Activated T-cell treated with anti-CD3 and anti-CD28 coated beads, Interleukin-2, amount 50 U/mL, for 24 hours (primary cell): ENCODE results near the gene RSPH9.
A peak's percentile ranks its signal among the peaks of the same experiment; 100 is the strongest.
"Not testable (repeated sequence)": the region's sequence is repeated elsewhere in the genome, so short reads cannot be mapped to it uniquely, and the experiment has no call there.

Source experiments
- DNase-seq: peaks from one replicate; pipeline ENCODE4 v3.0.0-alpha.2; 2020
- H3K27ac Mint-ChIP-seq: 2 replicates; pipeline ENCODE4 v1.8.0; 2020; ENCODE audit warnings: mild to moderate bottlenecking, mixed read lengths
- H3K27me3 Mint-ChIP-seq: 2 replicates; pipeline ENCODE4 v1.8.0; 2020; ENCODE audit warnings: mixed read lengths
- H3K36me3 Mint-ChIP-seq: 2 replicates; pipeline ENCODE4 v1.8.0; 2020; ENCODE audit warnings: low read depth, mixed read lengths
- H3K4me1 Mint-ChIP-seq: 2 replicates; pipeline ENCODE4 v1.8.0; 2020; ENCODE audit warnings: low read depth, mixed read lengths
- H3K4me3 Mint-ChIP-seq: 2 replicates; pipeline ENCODE4 v1.8.0; 2020; ENCODE audit warnings: mild to moderate bottlenecking, moderate library complexity, mixed read lengths
- H3K9me3 Mint-ChIP-seq: 2 replicates; pipeline ENCODE4 v1.8.0; 2020; ENCODE audit warnings: mixed read lengths

Gene RSPH9

DNA sequence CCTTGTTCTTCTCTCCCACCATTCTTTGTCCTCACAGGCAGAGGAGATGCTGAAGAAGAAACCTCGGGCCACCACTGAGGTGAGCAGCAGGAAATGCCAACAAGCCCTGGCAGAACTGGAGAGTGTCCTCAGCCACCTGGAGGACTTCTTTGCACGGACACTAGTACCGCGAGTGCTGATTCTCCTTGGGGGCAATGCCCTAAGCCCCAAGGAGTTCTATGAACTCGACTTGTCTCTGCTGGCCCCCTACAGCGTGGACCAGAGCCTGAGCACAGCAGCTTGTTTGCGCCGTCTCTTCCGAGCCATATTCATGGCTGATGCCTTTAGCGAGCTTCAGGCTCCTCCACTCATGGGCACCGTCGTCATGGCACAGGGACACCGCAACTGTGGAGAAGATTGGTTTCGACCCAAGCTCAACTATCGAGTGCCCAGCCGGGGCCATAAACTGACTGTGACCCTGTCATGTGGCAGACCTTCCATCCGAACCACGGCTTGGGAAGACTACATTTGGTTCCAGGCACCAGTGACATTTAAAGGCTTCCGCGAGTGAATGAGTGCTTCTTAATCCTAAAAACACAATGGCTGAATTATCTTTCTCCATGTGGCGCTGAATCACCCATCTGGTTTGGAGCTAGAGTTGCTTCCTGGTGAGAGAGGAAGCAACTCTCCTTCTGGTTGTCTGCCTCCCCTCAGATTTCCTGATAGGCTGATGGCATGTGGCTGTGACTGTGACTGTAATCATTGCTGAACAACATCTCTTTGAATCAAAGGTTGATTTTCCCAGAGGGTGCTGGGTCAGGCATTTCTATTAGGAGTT is 4.6 kb upstream of the RSPH9 start:
- Mint-ChIP-seq H3K36me3 (peaks cover 62% of the 10 kb centered on the region), H3K4me3 (no peak overlapping the region), H3K4me1 (peaks cover 55% of the 10 kb centered on the region), H3K27ac (peak overlapping the region; percentile 50), H3K27me3 (no peaks in the 10 kb centered on the region), H3K9me3 (no peaks in the 10 kb centered on the region)
- no peak for DNase-seq

DNA sequence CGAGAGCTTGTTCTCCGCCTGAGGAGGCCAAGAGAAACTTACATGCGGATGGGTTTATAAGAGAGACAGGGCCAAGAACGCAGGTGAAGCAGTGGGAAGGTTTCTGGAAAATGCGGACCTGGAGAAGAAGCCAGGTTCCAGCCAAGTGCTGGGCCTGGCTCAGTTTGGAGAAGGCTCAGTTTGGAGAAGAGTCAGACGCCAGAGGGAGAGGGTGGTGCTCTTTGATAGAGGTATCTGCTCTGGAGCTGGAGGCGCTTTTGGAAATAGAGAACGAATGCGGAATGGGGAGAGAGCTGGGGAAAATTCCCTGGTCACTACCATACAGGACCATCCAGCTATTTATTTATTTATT is 753 bp downstream of the RSPH9 start:
- Mint-ChIP-seq H3K36me3 (peaks cover 16% of the 10 kb centered on the region), H3K27me3 (no peaks in the 10 kb centered on the region), H3K4me3 (peak overlapping the region; percentile 67), H3K27ac (peak overlapping the region; percentile 67), H3K9me3 (no peaks in the 10 kb centered on the region), H3K4me1 (peaks cover 19% of the 10 kb centered on the region)
- no peak for DNase-seq

DNA sequence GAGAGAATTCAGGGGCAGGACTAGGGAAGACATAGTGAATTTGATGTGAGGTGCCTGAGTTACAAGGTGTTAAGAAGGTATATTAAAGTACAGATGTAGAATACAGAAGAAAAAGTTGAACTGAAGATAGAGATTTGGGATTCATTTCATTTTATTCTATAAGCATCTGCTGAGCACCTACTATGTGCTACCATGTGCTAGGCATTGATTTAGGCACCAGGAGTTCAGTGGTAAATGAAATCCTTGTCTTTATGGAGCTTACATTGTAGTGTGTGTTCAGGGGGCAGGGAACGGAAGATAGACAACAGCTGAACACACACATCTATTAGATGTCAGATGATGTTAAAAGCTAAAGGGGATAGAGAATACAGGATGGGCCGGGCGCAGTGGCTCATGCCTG is 2.8 kb downstream of the RSPH9 start:
- H3K36me3 Mint-ChIP-seq: peaks cover 2% of the 10 kb centered on the region
- no peak overlapping the region for H3K4me3 Mint-ChIP-seq
- no peak overlapping the region for H3K27ac Mint-ChIP-seq
- H3K9me3 Mint-ChIP-seq: no peaks in the 10 kb centered on the region
- no peaks in the 10 kb centered on the region for H3K27me3 Mint-ChIP-seq
- no peak for DNase-seq
- H3K4me1 Mint-ChIP-seq: peaks cover 15% of the 10 kb centered on the region

DNA sequence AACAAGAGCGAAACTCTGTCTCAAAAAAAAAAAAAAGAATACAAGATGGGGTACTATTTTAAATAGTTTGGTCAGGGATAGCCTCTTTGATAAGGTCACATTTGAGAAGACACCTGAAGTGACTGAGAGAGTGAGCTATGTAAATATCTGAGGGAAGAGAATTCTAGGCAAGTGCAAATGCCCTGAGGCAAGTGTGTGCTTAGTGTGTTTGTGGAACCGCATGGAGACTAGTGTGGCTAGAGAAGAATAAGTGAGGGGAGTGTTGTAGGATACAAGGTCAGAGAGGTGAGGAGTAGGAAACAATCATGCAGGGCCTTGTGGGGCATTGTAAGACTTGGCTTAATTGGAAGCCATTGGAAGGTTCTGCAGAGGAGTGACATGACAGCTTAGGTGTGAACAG is 3.4 kb downstream of the RSPH9 start:
- DNase-seq: no peak
- Mint-ChIP-seq H3K4me1 (peaks cover 15% of the 10 kb centered on the region), H3K4me3 (no peak overlapping the region), H3K27ac (no peak overlapping the region), H3K27me3 (no peaks in the 10 kb centered on the region), H3K9me3 (no peaks in the 10 kb centered on the region), H3K36me3 (no peaks in the 10 kb centered on the region)

DNA sequence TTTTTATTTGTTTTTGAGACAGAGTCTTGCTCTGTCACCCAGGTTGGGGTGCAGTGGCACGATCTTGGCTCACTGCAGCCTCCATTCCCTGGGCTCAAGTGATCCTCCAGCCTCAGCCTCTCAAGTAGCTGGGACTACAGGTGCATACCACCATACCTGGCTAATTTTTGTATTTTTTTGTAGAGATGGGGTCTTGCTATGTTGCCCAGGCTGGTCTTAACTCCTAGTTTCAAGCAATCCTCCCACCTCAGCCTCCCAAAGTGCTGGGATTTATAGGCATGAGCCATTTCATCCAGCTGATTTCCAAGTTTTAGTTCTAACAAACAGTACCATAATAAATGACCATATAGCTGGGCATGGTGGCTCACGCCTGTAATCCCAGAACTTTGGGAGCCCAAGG is 8.0 kb downstream of the RSPH9 start:
- H3K9me3 Mint-ChIP-seq: not testable (repeated sequence)

DNA sequence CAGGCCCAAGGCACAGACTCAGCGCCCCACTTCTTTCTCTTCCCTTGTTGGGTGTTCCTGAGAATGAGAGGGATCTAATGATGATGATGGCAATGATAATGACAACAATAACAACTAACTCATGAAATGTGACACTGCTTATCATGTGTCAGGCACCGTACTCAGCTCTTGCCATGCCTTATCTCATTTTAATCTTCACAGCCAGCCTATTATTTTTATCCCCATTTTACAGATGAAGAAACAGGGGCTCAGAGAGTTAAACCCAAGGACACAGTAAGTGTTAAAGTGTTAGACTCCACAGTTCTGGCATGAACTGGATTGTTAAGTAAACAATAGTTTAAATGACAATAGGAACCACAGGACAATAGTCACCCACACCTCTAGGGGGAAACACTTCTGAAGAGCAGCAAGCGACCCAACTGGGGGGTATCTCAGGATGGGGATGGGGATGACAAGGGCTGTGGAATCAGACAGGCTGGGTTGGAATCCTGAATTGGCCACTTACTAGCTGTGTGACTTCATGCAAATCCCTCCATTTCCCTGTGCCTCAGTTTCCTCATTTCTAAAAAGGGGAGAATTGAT is 12.5 kb downstream of the RSPH9 start:
- no peaks in the 10 kb centered on the region for H3K9me3 Mint-ChIP-seq
- no peak overlapping the region for H3K4me3 Mint-ChIP-seq
- H3K27me3 Mint-ChIP-seq: no peaks in the 10 kb centered on the region
- DNase-seq: no peak
- H3K27ac Mint-ChIP-seq: no peak overlapping the region
- H3K36me3 Mint-ChIP-seq: no peaks in the 10 kb centered on the region
- H3K4me1 Mint-ChIP-seq: no peaks in the 10 kb centered on the region

More for the DNA sequence above, 8.0 kb downstream of the RSPH9 start:
- not testable (repeated sequence) for H3K27ac Mint-ChIP-seq, DNase-seq, H3K4me1 Mint-ChIP-seq, H3K27me3 Mint-ChIP-seq, H3K36me3 Mint-ChIP-seq, H3K4me3 Mint-ChIP-seq

DNA sequence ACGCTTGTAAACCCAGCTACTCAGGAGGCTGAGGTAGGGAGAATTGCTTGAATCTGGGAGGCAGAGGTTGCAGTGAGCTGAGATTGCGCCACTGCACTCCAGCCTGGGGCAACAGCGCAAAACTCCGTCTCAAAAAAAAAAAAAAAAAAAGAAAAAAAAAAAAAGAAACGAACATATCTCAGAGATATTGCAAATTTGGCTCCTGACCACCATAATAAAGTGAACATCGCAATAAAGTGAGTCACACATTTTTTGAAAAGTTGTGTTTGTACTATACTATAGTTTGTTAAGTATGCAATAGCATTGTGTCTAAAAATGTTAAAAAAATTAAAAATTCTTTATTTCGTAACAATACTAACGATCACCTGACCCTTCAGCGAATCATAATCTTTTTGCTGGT is 13.3 kb downstream of the RSPH9 start:
- DNase-seq: no peak
- H3K27me3 Mint-ChIP-seq: no peaks in the 10 kb centered on the region
- H3K9me3 Mint-ChIP-seq: no peaks in the 10 kb centered on the region
- H3K4me3 Mint-ChIP-seq: no peak overlapping the region
- no peaks in the 10 kb centered on the region for H3K36me3 Mint-ChIP-seq
- H3K4me1 Mint-ChIP-seq: peaks cover 2% of the 10 kb centered on the region
- no peak overlapping the region for H3K27ac Mint-ChIP-seq

DNA sequence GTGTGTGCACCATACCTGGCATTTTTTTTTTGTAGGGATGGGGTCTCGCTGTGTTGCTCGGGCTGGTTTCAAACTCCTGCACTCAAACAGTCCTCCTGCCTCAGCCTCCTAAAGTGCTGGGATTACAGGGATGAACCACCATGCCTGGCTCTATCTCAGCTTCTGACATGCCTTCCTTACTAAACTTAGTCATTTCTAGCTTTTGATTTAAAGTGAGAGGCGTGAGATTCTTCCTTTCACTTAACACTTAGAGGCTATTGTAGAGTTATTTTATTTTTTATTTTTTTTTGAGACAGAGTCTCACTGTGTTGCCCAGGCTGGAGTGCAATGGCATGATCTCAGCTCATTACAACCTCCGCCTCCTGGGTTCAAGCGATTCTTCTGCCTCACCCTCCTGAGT is 18.1 kb downstream of the RSPH9 start:
- H3K27me3 Mint-ChIP-seq, H3K27ac Mint-ChIP-seq, H3K36me3 Mint-ChIP-seq, H3K9me3 Mint-ChIP-seq, DNase-seq, H3K4me3 Mint-ChIP-seq: not testable (repeated sequence)
- peaks cover 13% of the 10 kb centered on the region for H3K4me1 Mint-ChIP-seq

DNA sequence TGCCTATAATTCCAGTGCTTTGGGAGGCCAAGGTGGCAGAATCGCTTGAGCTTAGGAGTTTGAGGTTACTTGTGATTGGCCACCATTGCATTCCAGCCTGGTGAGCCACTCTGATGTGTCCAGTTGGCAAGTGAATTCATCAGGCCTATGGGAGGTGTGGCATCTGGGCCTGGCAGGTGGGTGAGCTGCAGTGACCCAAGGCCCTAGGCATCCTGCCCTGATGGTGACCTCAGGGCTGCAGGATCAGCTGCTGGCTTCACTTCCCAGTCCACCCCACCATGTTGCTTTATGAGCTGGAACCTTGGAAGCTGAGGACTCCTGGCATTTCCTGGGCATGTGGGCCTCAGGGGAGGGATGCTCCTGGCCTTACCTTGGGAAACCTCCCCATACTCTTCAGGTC is 20.5 kb downstream of the RSPH9 start:
- no peak for DNase-seq
- H3K4me1 Mint-ChIP-seq: peaks cover 30% of the 10 kb centered on the region
- H3K27ac Mint-ChIP-seq: no peak overlapping the region

DNA sequence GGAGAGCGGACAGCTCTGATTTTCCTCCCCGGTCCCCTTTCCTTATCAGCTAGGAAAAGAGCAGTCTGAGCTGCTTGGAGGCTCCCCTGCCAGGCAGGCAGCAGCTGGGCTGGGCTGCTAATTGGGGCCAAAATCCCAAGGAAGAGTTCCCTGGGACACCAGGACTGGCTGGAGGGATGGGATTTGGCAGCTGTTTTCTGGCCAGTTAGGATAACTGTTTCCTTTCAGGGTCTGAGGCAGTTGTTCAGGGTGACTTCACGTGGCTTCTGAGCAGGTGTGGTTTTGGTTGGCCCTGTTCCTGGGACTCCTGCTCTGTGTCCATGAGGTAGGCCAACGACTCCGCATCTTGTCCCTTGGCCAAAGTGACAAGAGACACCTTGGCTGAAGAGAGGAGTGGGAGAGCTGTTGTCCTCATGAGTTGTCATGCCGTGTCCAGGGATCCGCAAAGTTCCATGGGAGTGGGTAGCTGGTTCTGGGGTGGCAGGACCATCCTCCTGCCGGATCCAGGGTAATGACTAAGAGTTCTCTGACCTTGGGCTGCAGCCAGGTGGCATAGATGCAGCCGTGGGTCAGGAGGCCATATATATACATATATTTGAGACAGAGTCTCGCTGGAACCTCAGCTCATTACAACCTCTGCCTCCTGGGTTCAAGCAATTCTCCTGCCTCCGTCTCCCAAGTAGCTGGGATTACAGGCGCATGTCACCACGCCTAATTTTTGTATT is 21.5 kb downstream of the RSPH9 start:
- no peak for DNase-seq
- Mint-ChIP-seq H3K4me3 (no peak overlapping the region), H3K27ac (no peak overlapping the region), H3K4me1 (peaks cover 36% of the 10 kb centered on the region), H3K9me3 (no peaks in the 10 kb centered on the region), H3K36me3 (peaks cover 18% of the 10 kb centered on the region), H3K27me3 (no peaks in the 10 kb centered on the region)

More for the DNA sequence above, 20.5 kb downstream of the RSPH9 start:
- H3K27me3 Mint-ChIP-seq: no peaks in the 10 kb centered on the region
- H3K36me3 Mint-ChIP-seq: peaks cover 8% of the 10 kb centered on the region
- H3K4me3 Mint-ChIP-seq: no peak overlapping the region
- H3K9me3 Mint-ChIP-seq: no peaks in the 10 kb centered on the region

DNA sequence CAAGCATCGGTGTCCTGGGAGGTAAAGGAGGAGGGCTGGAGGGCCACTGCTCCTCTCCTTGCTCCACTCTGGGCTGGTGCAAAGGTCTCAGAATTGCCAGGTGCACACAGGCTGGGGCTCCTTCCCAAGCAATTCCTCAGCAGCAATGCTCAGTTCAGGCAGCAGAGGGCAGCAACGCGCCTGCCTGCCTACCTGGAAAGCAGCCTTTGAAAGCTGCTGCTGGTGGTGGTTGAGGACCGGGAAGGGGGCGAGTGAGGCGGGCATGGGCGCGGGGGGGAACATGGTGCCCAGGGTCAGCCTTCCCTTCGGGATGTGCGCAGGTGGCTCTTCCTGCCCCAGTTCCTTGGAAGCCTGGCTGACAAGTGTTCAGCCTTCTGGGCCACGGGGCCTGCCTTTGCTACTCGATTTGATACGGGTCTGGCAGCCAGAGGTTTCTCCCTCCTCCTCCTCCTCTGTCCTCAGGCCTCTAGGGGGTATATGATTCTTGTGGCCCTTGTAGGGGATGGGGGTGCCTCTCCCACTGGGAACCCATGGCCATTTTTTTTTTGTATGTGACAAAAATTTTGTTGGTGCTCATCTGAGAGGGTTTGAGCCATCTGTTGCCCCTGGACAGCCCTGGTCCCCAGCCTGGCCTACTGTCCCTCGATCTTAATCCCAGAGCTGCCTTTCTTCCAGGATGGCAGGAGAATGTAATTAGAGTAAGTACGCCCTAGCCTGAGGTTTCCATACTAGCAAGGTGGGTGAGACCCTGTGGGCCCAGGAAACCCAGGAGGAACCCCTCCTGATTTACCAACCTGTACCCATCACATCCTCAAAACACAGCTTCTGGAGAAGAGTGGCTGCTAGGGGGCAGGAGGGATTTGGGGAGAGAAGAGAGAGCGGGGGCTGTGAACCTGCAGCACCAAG is 22.7 kb downstream of the RSPH9 start:
- Mint-ChIP-seq H3K36me3 (peaks cover 29% of the 10 kb centered on the region), H3K27ac (peak overlapping the region; percentile 64), H3K4me3 (no peak overlapping the region), H3K27me3 (no peaks in the 10 kb centered on the region), H3K4me1 (peaks cover 36% of the 10 kb centered on the region), H3K9me3 (no peaks in the 10 kb centered on the region)
- DNase-seq: peak; percentile 86

DNA sequence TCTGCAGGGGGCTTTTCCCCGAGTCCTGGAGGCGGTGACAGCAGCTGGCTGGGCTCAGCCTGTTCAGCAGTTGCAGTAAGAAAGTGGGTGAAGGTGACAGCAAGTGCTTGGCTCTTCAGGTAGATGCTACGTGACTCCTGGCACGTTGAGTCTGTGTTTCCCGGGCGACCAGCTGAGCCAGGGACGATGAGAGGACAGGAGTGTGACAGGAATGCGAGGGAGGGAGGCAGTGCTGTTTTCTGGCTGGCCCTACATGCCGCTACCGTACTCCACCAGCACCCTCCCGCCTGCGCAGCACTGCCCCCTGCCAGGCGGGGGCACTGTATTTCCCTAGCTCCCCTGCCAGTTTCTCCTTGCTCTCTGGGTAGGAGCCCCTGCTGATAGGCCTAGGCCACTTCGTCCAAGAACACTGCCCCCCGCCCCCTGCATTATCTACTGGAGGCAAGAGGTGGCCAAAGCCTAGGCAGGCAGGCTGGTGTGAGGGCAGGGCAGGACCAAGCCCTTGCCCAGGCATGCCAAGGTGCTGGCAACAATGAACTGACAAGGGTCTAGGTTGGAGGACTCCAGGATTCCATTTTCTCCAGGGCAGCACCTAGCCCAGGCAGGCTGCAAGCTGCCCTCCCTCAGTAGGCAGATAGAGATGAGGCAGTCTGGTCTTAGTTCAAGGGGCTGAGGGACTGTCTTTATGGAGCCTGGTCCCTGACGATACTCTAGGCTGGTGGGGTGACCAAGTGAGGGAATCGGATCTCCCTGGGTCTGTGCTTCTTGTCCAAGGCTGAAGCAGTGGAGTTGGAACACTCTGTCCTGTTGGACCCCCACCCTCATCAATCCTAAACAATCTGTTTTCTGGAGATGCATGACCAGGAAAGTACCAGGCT is 23.6 kb downstream of the RSPH9 start:
- peak; percentile 67 for DNase-seq
- H3K9me3 Mint-ChIP-seq: no peaks in the 10 kb centered on the region
- no peaks in the 10 kb centered on the region for H3K27me3 Mint-ChIP-seq
- H3K4me3 Mint-ChIP-seq: no peak overlapping the region
- H3K4me1 Mint-ChIP-seq: peaks cover 34% of the 10 kb centered on the region
- peak overlapping the region; percentile 47 for H3K27ac Mint-ChIP-seq
- peaks cover 38% of the 10 kb centered on the region for H3K36me3 Mint-ChIP-seq

DNA sequence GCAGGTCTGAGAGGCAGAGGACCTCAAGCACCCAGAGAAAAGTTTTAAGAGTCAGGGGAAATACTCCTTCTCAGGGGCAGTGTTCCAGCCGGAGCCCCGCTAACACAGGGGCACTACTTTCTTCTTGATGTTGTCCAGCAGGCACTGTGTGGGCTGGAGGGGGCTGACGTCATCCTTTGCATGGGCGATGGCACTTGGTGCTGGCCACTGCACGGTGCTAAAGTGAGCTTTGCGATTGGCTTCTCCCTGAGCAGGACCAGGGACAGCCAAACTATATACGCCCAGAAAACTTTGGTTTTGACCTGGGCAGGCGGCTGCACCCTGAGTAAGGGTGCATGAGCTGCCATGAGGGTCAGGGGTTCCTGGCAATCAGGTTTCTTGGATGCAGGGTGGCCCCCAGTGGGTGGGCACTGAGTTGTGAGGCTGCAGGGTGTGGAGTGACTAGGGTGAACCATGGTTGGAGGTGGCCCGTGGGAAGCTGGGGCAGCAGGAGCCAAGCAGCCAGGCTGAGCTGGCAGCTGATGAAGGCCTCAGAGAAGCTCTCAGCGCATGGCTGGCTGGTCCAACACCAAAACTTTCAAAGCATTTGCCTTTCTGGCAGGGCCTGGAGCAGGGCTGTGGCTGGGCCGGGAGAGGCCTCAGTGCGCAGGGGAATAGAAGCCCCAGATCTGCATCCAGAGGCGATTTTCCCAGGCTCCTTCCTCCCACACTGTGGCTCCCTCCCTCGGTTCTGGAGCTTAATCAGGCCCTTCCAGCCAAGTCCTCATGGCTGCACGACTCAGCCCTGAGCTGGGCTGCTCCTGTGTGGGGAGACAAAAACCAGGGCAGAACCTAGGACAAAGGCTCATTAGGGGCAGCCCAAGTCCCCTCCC is 24.4 kb downstream of the RSPH9 start:
- DNase-seq: no peak
- Mint-ChIP-seq H3K4me3 (no peak overlapping the region), H3K9me3 (no peaks in the 10 kb centered on the region), H3K4me1 (peaks cover 34% of the 10 kb centered on the region), H3K36me3 (peaks cover 47% of the 10 kb centered on the region), H3K27me3 (no peaks in the 10 kb centered on the region), H3K27ac (peak overlapping the region; percentile 86)
